A172 (cell line): Measurements from ENCODE around the gene ZNF154. TPM values are rescaled to one million over a fixed set of nuclear protein-coding genes. Genes with fewer than 3 reads are reported as not detected.
"Not testable (repeated sequence)": the region's sequence is repeated elsewhere in the genome, so short reads cannot be mapped to it uniquely, and the experiment has no call there.

ENCODE experiments used
- DNase-seq: peaks from one replicate; pipeline ENCODE4 v3.0.0-alpha.2; 2015; ENCODE audit warnings: low spot score
- total RNA-seq: library from RNA; depleted of rRNA; stranded (reverse); fragments of >200 nt; shearing (Covaris generic); gene quantifications from 2 replicates; pipeline ENCODE4 v1.2.3, GENCODE V29; 2014; rRNA removed

The ZNF154 gene
- total RNA-seq: not detected in 2 replicates

GRCh38 chr19:57708641-57709361, at the start of gene ZNF154:
Gene ZNF154, minus strand, starts transcription at chr19:57709204. Its CDS starts 233 bp downstream, at chr19:57708971.
- DNase-seq: no peak

GRCh38 chr19:57757941-57758340, 48.9 kb upstream of the ZNF154 start:
- DNase-seq: no peak

- DNase-seq: no peak
Observed at GRCh38 chr19:57755031-57755430, 46.0 kb upstream of the ZNF154 start.

- no peak for DNase-seq
Observed at GRCh38 chr19:57754091-57754673, 45.2 kb upstream of the ZNF154 start.

GRCh38 chr19:57748029-57748428, 39.0 kb upstream of the ZNF154 start:
- no peak for DNase-seq

GRCh38 chr19:57747472-57747807, 38.4 kb upstream of the ZNF154 start:
- peak; percentile 22 for DNase-seq

- DNase-seq: peak; percentile 98
Observed at GRCh38 chr19:57746580-57747471, 37.8 kb upstream of the ZNF154 start, which contains the start of gene ZNF776. Gene ZNF776, plus strand, starts transcription at chr19:57746815. Its CDS starts 244 bp downstream, at chr19:57747059.

- not testable (repeated sequence) for DNase-seq
Observed at GRCh38 chr19:57738770-57739169, 29.8 kb upstream of the ZNF154 start.

GRCh38 chr19:57738320-57738719, 29.3 kb upstream of the ZNF154 start:
- DNase-seq: not testable (repeated sequence)

- no peak for DNase-seq
Observed at GRCh38 chr19:57720878-57721277, 11.9 kb upstream of the ZNF154 start.

GRCh38 chr19:57719901-57720519, 11.0 kb upstream of the ZNF154 start:
- no peak for DNase-seq

GRCh38 chr19:57719424-57719823, 10.4 kb upstream of the ZNF154 start:
- no peak for DNase-seq

- DNase-seq: no peak
Observed at GRCh38 chr19:57712222-57712621, 3.2 kb upstream of the ZNF154 start.

- DNase-seq: no peak
Observed at GRCh38 chr19:57709616-57710015, 612 bp upstream of the ZNF154 start.

- no peak for DNase-seq
Observed at GRCh38 chr19:57706346-57706745, 2.7 kb downstream of the ZNF154 start.

GRCh38 chr19:57701625-57702024, 7.4 kb downstream of the ZNF154 start:
- no peak for DNase-seq

- DNase-seq: peak; percentile 16
Observed at GRCh38 chr19:57689750-57690149, 19.3 kb downstream of the ZNF154 start.

- no peak for DNase-seq
Observed at GRCh38 chr19:57688011-57688763, 20.8 kb downstream of the ZNF154 start.

GRCh38 chr19:57687363-57688010, 21.5 kb downstream of the ZNF154 start:
- DNase-seq: no peak

- no peak for DNase-seq
Observed at GRCh38 chr19:57686727-57687126, 22.3 kb downstream of the ZNF154 start.
